ENCODE results near the gene ZNF573. TPM values are rescaled to one million over a fixed set of nuclear protein-coding genes. Genes with fewer than 3 reads are reported as not detected.

ZNF573 gene
- total RNA-seq: 10 to 100 TPM in 1 of 4 donors, 1 to 10 TPM in 3; 9.8 to 11.9 (median 9.9) TPM

GRCh38 chr19:37779127-37780005, at the start of gene ZNF573:
Gene ZNF573, minus strand, starts transcription at chr19:37779586. Its CDS starts 5,857 bp downstream, at chr19:37773729.
- no peak for TF ChIP-seq CTCF (IDR thresholded peaks at IDR 0.05; ENCODE audit: low read depth)

- TF ChIP-seq CTCF (IDR thresholded peaks at IDR 0.05; ENCODE audit: low read depth): no peak
These were observed 38.0 kb upstream of the ZNF573 start for GRCh38 chr19:37817180-37817981.

GRCh38 chr19:37813340-37813739, 34.0 kb upstream of the ZNF573 start:
- TF ChIP-seq CTCF (IDR thresholded peaks at IDR 0.05; ENCODE audit: low read depth): no peak

GRCh38 chr19:37809366-37809765, 30.0 kb upstream of the ZNF573 start:
- no peak for TF ChIP-seq CTCF (IDR thresholded peaks at IDR 0.05; ENCODE audit: low read depth)

- no peak for TF ChIP-seq CTCF (IDR thresholded peaks at IDR 0.05; ENCODE audit: low read depth)
These were observed 24.0 kb upstream of the ZNF573 start for GRCh38 chr19:37803249-37803840.

- no peak for TF ChIP-seq CTCF (IDR thresholded peaks at IDR 0.05; ENCODE audit: low read depth)
These were observed 11.0 kb upstream of the ZNF573 start for GRCh38 chr19:37790244-37790925.

Measured in subcutaneous adipose tissue (tissue), 4 donors.